ENCODE data around the gene C1QBP. TPM values are rescaled to one million over a fixed set of nuclear protein-coding genes. Genes with fewer than 3 reads are reported as not detected.
A peak's percentile ranks its signal among the peaks of the same experiment; 100 is the strongest.

The C1QBP gene
- total RNA-seq, 1 experiment from 2014 or later = 457 TPM

DNA sequence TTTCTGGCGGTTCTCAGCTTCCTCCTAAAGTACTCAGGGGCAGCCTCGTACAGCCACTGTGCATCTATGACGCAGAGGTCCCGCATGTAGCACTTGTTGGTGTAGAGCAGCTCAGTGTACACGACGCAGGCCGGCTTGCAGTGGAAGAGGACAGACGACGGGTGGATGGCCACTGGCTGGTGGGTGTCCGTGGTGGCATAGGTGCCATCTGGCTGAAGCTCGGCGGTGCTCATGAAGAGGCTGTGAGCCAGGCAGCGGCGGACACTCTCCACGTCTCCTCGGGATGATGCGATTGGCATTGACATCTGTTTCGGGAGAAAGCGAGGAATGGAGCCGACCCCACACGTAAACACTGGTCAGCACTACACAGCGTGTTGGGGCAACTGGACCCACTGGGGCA, 5.3 kb upstream of the C1QBP start:
- Histone ChIP-seq H3K4me3 (ENCODE audit: low read depth, low read length, poor library complexity, severe bottlenecking) (no peak overlapping the region), H3K27me3 (replicated peaks; ENCODE audit: insufficient read depth, low read depth, low read length, poor library complexity) (no peaks in the 10 kb centered on the region), H3K4me1 (ENCODE audit: insufficient read depth, low read length, poor library complexity, severe bottlenecking) (no peaks in the 10 kb centered on the region), H3K36me3 (ENCODE audit: insufficient read depth, low read length, poor library complexity, severe bottlenecking) (peaks cover 45% of the 10 kb centered on the region), H3K27ac (ENCODE audit: low read depth, low read length, poor library complexity, severe bottlenecking) (no peak overlapping the region), H3K9me3 (ENCODE audit: low read depth, low read length, poor library complexity, severe bottlenecking) (no peaks in the 10 kb centered on the region)
- intact Hi-C loops (cut with micrococcal nuclease; ENCODE audit: unreplicated experiment) = no loop called here
- BruUV-seq (replicated peaks) = no TSS peak
- ChIA-PET CTCF (no interaction called here), POLR2A (ENCODE audit: low non-redundant PET) (no interaction called here)
- TF ChIP-seq, protein P1, sequence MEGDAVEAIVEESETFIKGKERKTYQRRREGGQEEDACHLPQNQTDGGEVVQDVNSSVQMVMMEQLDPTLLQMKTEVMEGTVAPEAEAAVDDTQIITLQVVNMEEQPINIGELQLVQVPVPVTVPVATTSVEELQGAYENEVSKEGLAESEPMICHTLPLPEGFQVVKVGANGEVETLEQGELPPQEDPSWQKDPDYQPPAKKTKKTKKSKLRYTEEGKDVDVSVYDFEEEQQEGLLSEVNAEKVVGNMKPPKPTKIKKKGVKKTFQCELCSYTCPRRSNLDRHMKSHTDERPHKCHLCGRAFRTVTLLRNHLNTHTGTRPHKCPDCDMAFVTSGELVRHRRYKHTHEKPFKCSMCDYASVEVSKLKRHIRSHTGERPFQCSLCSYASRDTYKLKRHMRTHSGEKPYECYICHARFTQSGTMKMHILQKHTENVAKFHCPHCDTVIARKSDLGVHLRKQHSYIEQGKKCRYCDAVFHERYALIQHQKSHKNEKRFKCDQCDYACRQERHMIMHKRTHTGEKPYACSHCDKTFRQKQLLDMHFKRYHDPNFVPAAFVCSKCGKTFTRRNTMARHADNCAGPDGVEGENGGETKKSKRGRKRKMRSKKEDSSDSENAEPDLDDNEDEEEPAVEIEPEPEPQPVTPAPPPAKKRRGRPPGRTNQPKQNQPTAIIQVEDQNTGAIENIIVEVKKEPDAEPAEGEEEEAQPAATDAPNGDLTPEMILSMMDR (conservative IDR thresholded peaks at IDR 0.05; ENCODE audit: low read depth, low read length) = no peak
- no peak for DNase-seq (ENCODE audit: low spot score)

DNA sequence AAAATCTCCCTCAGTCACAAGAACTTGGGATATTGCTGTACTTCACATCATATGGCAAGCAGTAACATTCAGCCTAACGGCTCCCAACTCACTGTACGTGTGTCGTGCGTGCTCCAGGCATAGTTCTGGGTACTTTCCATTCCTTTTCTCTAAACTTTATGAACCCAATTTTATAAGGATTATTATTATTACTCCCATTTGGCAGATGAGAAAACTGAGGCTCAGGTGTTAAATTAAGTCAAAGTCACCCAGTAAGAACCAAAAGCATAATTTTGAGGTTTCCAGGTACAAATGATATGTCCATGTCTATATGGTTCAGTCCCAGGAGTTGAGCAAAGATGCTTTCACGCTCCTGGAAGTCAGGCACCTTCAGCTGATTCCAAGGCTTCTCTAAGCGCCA, 4.8 kb upstream of the C1QBP start:
- CTCF ChIA-PET = no interaction called here

DNA sequence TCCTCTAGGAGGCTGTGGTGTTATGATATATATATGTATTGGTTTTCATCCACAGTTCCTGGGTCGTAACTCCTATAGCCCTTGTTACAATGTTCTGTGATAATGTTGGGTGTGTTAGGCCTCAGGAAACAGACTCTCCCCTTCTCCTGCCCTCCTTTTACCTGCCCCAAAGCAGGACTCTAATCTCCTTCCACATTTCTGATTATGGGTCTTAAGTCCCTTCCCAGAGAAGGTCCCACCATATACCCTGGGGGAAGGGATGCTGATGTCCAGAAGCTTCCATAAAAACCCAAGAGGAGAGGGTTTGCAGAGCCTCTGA, 450 bp upstream of the C1QBP start:
- BruUV-seq (replicated peaks) = no TSS peak
- intact Hi-C loops (cut with micrococcal nuclease; ENCODE audit: unreplicated experiment) = loop anchor here (10.0 kb wide), 1 partner anchor 185 kb away; no protein-coding TSS in a partner anchor
- CTCF ChIA-PET = interaction anchor here (0.7 to 1.3 kb wide), 8 partner anchors 10 to 997 kb away, joined by 3 to 6 read pairs (median 4); partner anchors contain the start of genes DHX33 and NUP88
- peak overlapping the region; percentile 86 for H3K27ac ChIP-seq (ENCODE audit: low read depth, low read length, poor library complexity, severe bottlenecking)
- POLR2A ChIA-PET (ENCODE audit: low non-redundant PET) = no interaction called here
- DNase-seq (ENCODE audit: low spot score) = no peak
- peaks cover 21% of the 10 kb centered on the region for H3K4me1 ChIP-seq (ENCODE audit: insufficient read depth, low read length, poor library complexity, severe bottlenecking)
- no peaks in the 10 kb centered on the region for H3K9me3 ChIP-seq (ENCODE audit: low read depth, low read length, poor library complexity, severe bottlenecking)
- H3K36me3 ChIP-seq (ENCODE audit: insufficient read depth, low read length, poor library complexity, severe bottlenecking) = peaks cover 56% of the 10 kb centered on the region
- peak overlapping the region; percentile 96 for H3K4me3 ChIP-seq (ENCODE audit: low read depth, low read length, poor library complexity, severe bottlenecking)
- TF ChIP-seq, protein P1 (conservative IDR thresholded peaks at IDR 0.05; ENCODE audit: low read depth, low read length) = peak; percentile 20; the same call in 1 of the 2 replicates
- TF ChIP-seq EZH2 (IDR thresholded peaks at IDR 0.05; ENCODE audit: borderline replicate concordance, low read depth, low read length, poor library complexity, severe bottlenecking) = no peak
- H3K27me3 ChIP-seq (replicated peaks; ENCODE audit: insufficient read depth, low read depth, low read length, poor library complexity) = no peaks in the 10 kb centered on the region

More for the DNA sequence above, 4.8 kb upstream of the C1QBP start:
- Histone ChIP-seq H3K4me3 (ENCODE audit: low read depth, low read length, poor library complexity, severe bottlenecking) (no peak overlapping the region), H3K36me3 (ENCODE audit: insufficient read depth, low read length, poor library complexity, severe bottlenecking) (peaks cover 41% of the 10 kb centered on the region), H3K9me3 (ENCODE audit: low read depth, low read length, poor library complexity, severe bottlenecking) (no peaks in the 10 kb centered on the region), H3K27ac (ENCODE audit: low read depth, low read length, poor library complexity, severe bottlenecking) (no peak overlapping the region), H3K27me3 (replicated peaks; ENCODE audit: insufficient read depth, low read depth, low read length, poor library complexity) (no peaks in the 10 kb centered on the region), H3K4me1 (ENCODE audit: insufficient read depth, low read length, poor library complexity, severe bottlenecking) (no peaks in the 10 kb centered on the region)
- POLR2A ChIA-PET (ENCODE audit: low non-redundant PET) = no interaction called here
- no peak for DNase-seq (ENCODE audit: low spot score)
- no peak for TF ChIP-seq EZH2 (IDR thresholded peaks at IDR 0.05; ENCODE audit: borderline replicate concordance, low read depth, low read length, poor library complexity, severe bottlenecking)
- TF ChIP-seq, protein P1 (conservative IDR thresholded peaks at IDR 0.05; ENCODE audit: low read depth, low read length) = no peak
- intact Hi-C loops (cut with micrococcal nuclease; ENCODE audit: unreplicated experiment) = no loop called here
- no TSS peak for BruUV-seq (replicated peaks)

Measured in A673 (cell line).